Brain pericyte (primary cell): Measurements from ENCODE around the gene SLC26A11.
"Not testable (repeated sequence)": the region's sequence is repeated elsewhere in the genome, so short reads cannot be mapped to it uniquely, and the experiment has no call there.

Source experiments
- DNase-seq: peaks from one replicate; pipeline ENCODE4 v3.0.0-alpha.2; 2012; ENCODE audit warnings: low read depth, low spot score

Gene SLC26A11

GRCh38 chr17:80281516-80281915 is 61.3 kb downstream of the SLC26A11 start:
- DNase-seq, result no peak

GRCh38 chr17:80283116-80283852 is 63.1 kb downstream of the SLC26A11 start:
- DNase-seq, result no peak

GRCh38 chr17:80284631-80285030 is 64.4 kb downstream of the SLC26A11 start:
- no peak for DNase-seq

- DNase-seq, result no peak
Measured at GRCh38 chr17:80285237-80285920, 65.2 kb downstream of the SLC26A11 start.

- no peak for DNase-seq
Measured at GRCh38 chr17:80286638-80286960, 66.4 kb downstream of the SLC26A11 start.

GRCh38 chr17:80287038-80287437 is 66.8 kb downstream of the SLC26A11 start:
- no peak for DNase-seq

- no peak for DNase-seq
Measured at GRCh38 chr17:80287806-80288567, 67.8 kb downstream of the SLC26A11 start.

GRCh38 chr17:80289616-80290015 is 69.4 kb downstream of the SLC26A11 start:
- DNase-seq, result no peak

- no peak for DNase-seq
Measured at GRCh38 chr17:80290156-80290555, 69.9 kb downstream of the SLC26A11 start.

- no peak for DNase-seq
Measured at GRCh38 chr17:80291260-80291659, 71.0 kb downstream of the SLC26A11 start.

- no peak for DNase-seq
Measured at GRCh38 chr17:80291691-80292487, 71.7 kb downstream of the SLC26A11 start.

- no peak for DNase-seq
Measured at GRCh38 chr17:80292521-80292971, 72.3 kb downstream of the SLC26A11 start.

GRCh38 chr17:80294210-80294609 is 74.0 kb downstream of the SLC26A11 start:
- no peak for DNase-seq

GRCh38 chr17:80294653-80295052 is 74.4 kb downstream of the SLC26A11 start:
- no peak for DNase-seq

GRCh38 chr17:80295146-80295545 is 74.9 kb downstream of the SLC26A11 start:
- DNase-seq, result no peak

GRCh38 chr17:80295559-80295958 is 75.3 kb downstream of the SLC26A11 start:
- DNase-seq, result no peak

GRCh38 chr17:80296221-80296620 is 76.0 kb downstream of the SLC26A11 start:
- no peak for DNase-seq

GRCh38 chr17:80297996-80298560 is 77.9 kb downstream of the SLC26A11 start:
- DNase-seq, result no peak

- DNase-seq, result not testable (repeated sequence)
Measured at GRCh38 chr17:80299350-80300100, 79.3 kb downstream of the SLC26A11 start.

- not testable (repeated sequence) for DNase-seq
Measured at GRCh38 chr17:80300756-80301155, 80.5 kb downstream of the SLC26A11 start.
